ENCODE measurements around the gene EMC9.

GRCh38 chr14:24135834-24136683 lies 5.3 kb downstream of the EMC9 start, which contains the start of gene PSME1:
- no peak for TF ChIP-seq EZH2 (IDR thresholded peaks at IDR 0.05; ENCODE audit: low read depth)
- TF ChIP-seq CTCF (conservative IDR thresholded peaks at IDR 0.05), result no peak

Data from PC-9 (cell line).